WTC11 (cell line): ENCODE measurements around the gene SLC25A22. TPM values are rescaled to one million over a fixed set of nuclear protein-coding genes. Genes with fewer than 3 reads are reported as not detected.

Experiments
- AFF4 ChIP-seq: sonication (generic); formaldehyde crosslinking; IDR thresholded peaks from 2 replicates; pipeline ENCODE4 v1.8.1; 2023; ENCODE audit warnings: mild to moderate bottlenecking, missing genetic modification reagents, borderline replicate concordance
- CREB1 ChIP-seq: sonication (generic); formaldehyde crosslinking; IDR thresholded peaks from 2 replicates; pipeline ENCODE4 v1.8.0; 2023; ENCODE audit warnings: mild to moderate bottlenecking, missing genetic modification reagents
- ETV6 ChIP-seq: sonication (generic); formaldehyde crosslinking; IDR thresholded peaks from 2 replicates; pipeline ENCODE4 v1.8.1; 2022; ENCODE audit warnings: mild to moderate bottlenecking, missing genetic modification reagents
- GABPB1 ChIP-seq: sonication (generic); formaldehyde crosslinking; IDR thresholded peaks from 2 replicates; pipeline ENCODE4 v1.8.1; 2023; ENCODE audit warnings: mild to moderate bottlenecking, missing genetic modification reagents
- GRHL2 ChIP-seq: fragments of 250-450 bp; sonication (Bioruptor Pico); IDR thresholded peaks from 2 replicates; pipeline ENCODE4 v1.8.0; 2022; ENCODE audit warnings: mild to moderate bottlenecking, moderate library complexity; ENCODE audit not compliant: insufficient replicate concordance, severe bottlenecking
- IRF1 ChIP-seq: sonication (generic); formaldehyde crosslinking; IDR thresholded peaks from 2 replicates; pipeline ENCODE4 v1.8.0; 2023; ENCODE audit warnings: missing genetic modification reagents
- IRF2 ChIP-seq: sonication (generic); formaldehyde crosslinking; IDR thresholded peaks from 2 replicates; pipeline ENCODE4 v1.8.0; 2022; ENCODE audit warnings: low read depth, missing genetic modification reagents, borderline replicate concordance
- JUN ChIP-seq: sonication (generic); formaldehyde crosslinking; IDR thresholded peaks from 2 replicates; pipeline ENCODE4 v1.8.0; 2023; ENCODE audit warnings: mild to moderate bottlenecking, missing genetic modification reagents
- MXD4 ChIP-seq: fragments of 250-450 bp; sonication (Bioruptor Pico); IDR thresholded peaks from 2 replicates; pipeline ENCODE4 v1.8.0; 2021; ENCODE audit warnings: mild to moderate bottlenecking, moderate library complexity, borderline replicate concordance
- PRRX2 ChIP-seq: fragments of 250-450 bp; sonication (Bioruptor Pico); IDR thresholded peaks from 2 replicates; pipeline ENCODE4 v1.8.0; 2021; ENCODE audit warnings: mild to moderate bottlenecking
- RORB ChIP-seq: fragments of 250-450 bp; sonication (Bioruptor Pico); IDR thresholded peaks from 2 replicates; pipeline ENCODE4 v1.9.0; 2021; ENCODE audit warnings: mild to moderate bottlenecking
- SMAD4 ChIP-seq: sonication (generic); formaldehyde crosslinking; IDR thresholded peaks from 2 replicates; pipeline ENCODE4 v1.8.0; 2022; ENCODE audit warnings: mild to moderate bottlenecking, missing genetic modification reagents
- SP1 ChIP-seq: sonication (generic); formaldehyde crosslinking; conservative IDR thresholded peaks from 2 replicates; pipeline ENCODE4 v1.8.1; 2022; ENCODE audit warnings: missing genetic modification reagents
- TCF7 ChIP-seq: sonication (generic); formaldehyde crosslinking; IDR thresholded peaks from 2 replicates; pipeline ENCODE4 v1.8.0; 2022; ENCODE audit warnings: mild to moderate bottlenecking, low read depth, missing genetic modification reagents, moderate library complexity
- ZBTB21 ChIP-seq: sonication (generic); formaldehyde crosslinking; IDR thresholded peaks from 2 replicates; pipeline ENCODE4 v1.8.1; 2023; ENCODE audit warnings: mild to moderate bottlenecking, missing genetic modification reagents, borderline replicate concordance
- ZMAT4 ChIP-seq: fragments of 250-450 bp; sonication (Bioruptor Pico); IDR thresholded peaks from 2 replicates; pipeline ENCODE4 v1.9.0; 2021; ENCODE audit warnings: mild to moderate bottlenecking
- ZNF138 ChIP-seq: sonication (generic); formaldehyde crosslinking; conservative IDR thresholded peaks from 2 replicates; pipeline ENCODE4 v1.8.1; 2022; ENCODE audit warnings: mild to moderate bottlenecking, moderate library complexity, missing genetic modification reagents
- ZNF232 ChIP-seq: sonication (generic); formaldehyde crosslinking; IDR thresholded peaks from 2 replicates; pipeline ENCODE4 v1.8.0; 2022; ENCODE audit warnings: mild to moderate bottlenecking, missing genetic modification reagents
- ZNF396 ChIP-seq: fragments of 250-450 bp; sonication (Bioruptor Pico); IDR thresholded peaks from 2 replicates; pipeline ENCODE4 v1.8.0; 2021; ENCODE audit warnings: mild to moderate bottlenecking, moderate library complexity, borderline replicate concordance
- ZNF532 ChIP-seq: fragments of 250-450 bp; sonication (Bioruptor Pico); IDR thresholded peaks from 2 replicates; pipeline ENCODE4 v1.9.0; 2021; ENCODE audit warnings: mild to moderate bottlenecking, borderline replicate concordance
- ZNF671 ChIP-seq: fragments of 250-450 bp; sonication (Bioruptor Pico); IDR thresholded peaks from 2 replicates; pipeline ENCODE4 v1.8.0; 2021; ENCODE audit warnings: mild to moderate bottlenecking
- total RNA-seq: library from RNA; stranded (reverse); gene quantifications from 3 replicates; pipeline ENCODE4 v1.2.3, GENCODE V29; 2021
- TF ChIP-seq, protein P1 (sequence below): sonication (generic); formaldehyde crosslinking; IDR thresholded peaks from 2 replicates; pipeline ENCODE4 v1.8.1; 2022; ENCODE audit warnings: mild to moderate bottlenecking, missing genetic modification reagents, moderate library complexity, borderline replicate concordance
- TF ChIP-seq, protein P2 (sequence below): fragments of 250-450 bp; sonication (Bioruptor Pico); IDR thresholded peaks from 2 replicates; pipeline ENCODE4 v2.1.2; 2022; ENCODE audit warnings: mild to moderate bottlenecking, moderate library complexity
- TF ChIP-seq, protein P3 (sequence below): sonication (generic); formaldehyde crosslinking; conservative IDR thresholded peaks from 2 replicates; pipeline ENCODE4 v1.8.1; 2022; ENCODE audit warnings: mild to moderate bottlenecking, missing genetic modification reagents
- TF ChIP-seq, protein P4 (sequence below): sonication (generic); formaldehyde crosslinking; IDR thresholded peaks from 2 replicates; pipeline ENCODE4 v1.8.1; 2022; ENCODE audit warnings: low read depth, missing genetic modification reagents, borderline replicate concordance

SLC25A22 gene
- total RNA-seq, 1 experiment from 2014 or later: 44.8 TPM

- no peak for TF ChIP-seq SMAD4 (CRISPR knock-in tag)
- TF ChIP-seq ZNF396 (CRISPR knock-in tag): no peak
- no peak for TF ChIP-seq MXD4 (CRISPR knock-in tag)
- no peak for TF ChIP-seq ZNF532 (CRISPR knock-in tag)
- no peak for TF ChIP-seq AFF4 (CRISPR knock-in tag)
- peak; percentile 90 for TF ChIP-seq GABPB1
- TF ChIP-seq, protein P1, sequence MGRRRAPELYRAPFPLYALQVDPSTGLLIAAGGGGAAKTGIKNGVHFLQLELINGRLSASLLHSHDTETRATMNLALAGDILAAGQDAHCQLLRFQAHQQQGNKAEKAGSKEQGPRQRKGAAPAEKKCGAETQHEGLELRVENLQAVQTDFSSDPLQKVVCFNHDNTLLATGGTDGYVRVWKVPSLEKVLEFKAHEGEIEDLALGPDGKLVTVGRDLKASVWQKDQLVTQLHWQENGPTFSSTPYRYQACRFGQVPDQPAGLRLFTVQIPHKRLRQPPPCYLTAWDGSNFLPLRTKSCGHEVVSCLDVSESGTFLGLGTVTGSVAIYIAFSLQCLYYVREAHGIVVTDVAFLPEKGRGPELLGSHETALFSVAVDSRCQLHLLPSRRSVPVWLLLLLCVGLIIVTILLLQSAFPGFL (CRISPR knock-in tag): no peak
- TF ChIP-seq PRRX2 (CRISPR knock-in tag): no peak
- TF ChIP-seq, protein P2, sequence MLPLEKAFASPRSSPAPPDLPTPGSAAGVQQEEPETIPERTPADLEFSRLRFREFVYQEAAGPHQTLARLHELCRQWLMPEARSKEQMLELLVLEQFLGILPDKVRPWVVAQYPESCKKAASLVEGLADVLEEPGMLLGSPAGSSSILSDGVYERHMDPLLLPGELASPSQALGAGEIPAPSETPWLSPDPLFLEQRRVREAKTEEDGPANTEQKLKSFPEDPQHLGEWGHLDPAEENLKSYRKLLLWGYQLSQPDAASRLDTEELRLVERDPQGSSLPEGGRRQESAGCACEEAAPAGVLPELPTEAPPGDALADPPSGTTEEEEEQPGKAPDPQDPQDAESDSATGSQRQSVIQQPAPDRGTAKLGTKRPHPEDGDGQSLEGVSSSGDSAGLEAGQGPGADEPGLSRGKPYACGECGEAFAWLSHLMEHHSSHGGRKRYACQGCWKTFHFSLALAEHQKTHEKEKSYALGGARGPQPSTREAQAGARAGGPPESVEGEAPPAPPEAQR (CRISPR knock-in tag): no peak
- no peak for TF ChIP-seq ETV6 (CRISPR knock-in tag)
- TF ChIP-seq SP1 (CRISPR knock-in tag): peak; percentile 95
- 0 out of 2 replicates have a peak, but pooled peaks have one; percentile 41 for TF ChIP-seq IRF2 (CRISPR knock-in tag)
- TF ChIP-seq, protein P3, sequence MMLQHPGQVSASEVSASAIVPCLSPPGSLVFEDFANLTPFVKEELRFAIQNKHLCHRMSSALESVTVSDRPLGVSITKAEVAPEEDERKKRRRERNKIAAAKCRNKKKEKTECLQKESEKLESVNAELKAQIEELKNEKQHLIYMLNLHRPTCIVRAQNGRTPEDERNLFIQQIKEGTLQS: no peak
- no peak for TF ChIP-seq IRF1 (CRISPR knock-in tag)
- peak; percentile 17; the same call in 1 of the 2 replicates for TF ChIP-seq ZNF232 (CRISPR knock-in tag)
- TF ChIP-seq CREB1 (CRISPR knock-in tag): peak; percentile 57
- TF ChIP-seq GRHL2 (CRISPR knock-in tag): no peak
- no peak for TF ChIP-seq ZNF138 (CRISPR knock-in tag)
- no peak for TF ChIP-seq ZNF671 (CRISPR knock-in tag)
- TF ChIP-seq JUN (CRISPR knock-in tag): peak; percentile 63; the same call in 1 of the 2 replicates
- TF ChIP-seq, protein P4, sequence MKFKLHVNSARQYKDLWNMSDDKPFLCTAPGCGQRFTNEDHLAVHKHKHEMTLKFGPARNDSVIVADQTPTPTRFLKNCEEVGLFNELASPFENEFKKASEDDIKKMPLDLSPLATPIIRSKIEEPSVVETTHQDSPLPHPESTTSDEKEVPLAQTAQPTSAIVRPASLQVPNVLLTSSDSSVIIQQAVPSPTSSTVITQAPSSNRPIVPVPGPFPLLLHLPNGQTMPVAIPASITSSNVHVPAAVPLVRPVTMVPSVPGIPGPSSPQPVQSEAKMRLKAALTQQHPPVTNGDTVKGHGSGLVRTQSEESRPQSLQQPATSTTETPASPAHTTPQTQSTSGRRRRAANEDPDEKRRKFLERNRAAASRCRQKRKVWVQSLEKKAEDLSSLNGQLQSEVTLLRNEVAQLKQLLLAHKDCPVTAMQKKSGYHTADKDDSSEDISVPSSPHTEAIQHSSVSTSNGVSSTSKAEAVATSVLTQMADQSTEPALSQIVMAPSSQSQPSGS (CRISPR knock-in tag): 0 out of 2 replicates have a peak, but pooled peaks have one; percentile 41
- TF ChIP-seq TCF7: peak; percentile 57; the same call in 1 of the 2 replicates
- TF ChIP-seq RORB (CRISPR knock-in tag): no peak
- no peak for TF ChIP-seq ZMAT4 (CRISPR knock-in tag)
- TF ChIP-seq ZBTB21 (CRISPR knock-in tag): no peak; the same call in 1 of the 2 replicates
Measured at GRCh38 chr11:809287-810039, 11.4 kb upstream of the SLC25A22 start, which contains the start of gene RPLP2 (continued).
